Small intestine (tissue), 7 donors: ENCODE results near the gene REN. TPM values are rescaled to one million over a fixed set of nuclear protein-coding genes. Genes with fewer than 3 reads are reported as not detected.

Experiments
- DNase-seq, 2 donors: peaks; one replicate each; pipeline versions ENCODE4 v3.0.0 to v3.0.0-alpha.2; 2013
- FAIRE-seq: peaks from 2 replicates; lab custom pipeline; 2012; peaks lifted over from hg19 to GRCh38; lab: Jason Lieb, UNC
- H3K27ac ChIP-seq, 3 donors: one replicate each; pipeline ENCODE4 v1.5.1; 2013; ENCODE audit warnings: low read length in 2 of 3, mild to moderate bottlenecking in 2 of 3, control low read depth in 1 of 3, inconsistent platforms in 1 of 3, low read depth in 1 of 3, moderate library complexity in 1 of 3
- H3K27me3 ChIP-seq, 3 donors: one replicate each; pipeline ENCODE4 v1.6.1; 2013; ENCODE audit warnings: low read length in 3 of 3, inconsistent platforms in 1 of 3; ENCODE audit not compliant: control insufficient read depth in 3 of 3, insufficient read depth in 3 of 3
- H3K36me3 ChIP-seq, 3 donors: one replicate each; pipeline ENCODE4 v1.6.1; 2013; ENCODE audit warnings: low read length in 3 of 3, inconsistent platforms in 1 of 3, low read depth in 1 of 3, mild to moderate bottlenecking in 1 of 3, moderate library complexity in 1 of 3; ENCODE audit not compliant: control insufficient read depth in 3 of 3, insufficient read depth in 2 of 3
- H3K4me1 ChIP-seq, 3 donors: one replicate each; pipeline ENCODE4 v1.6.1; 2013; ENCODE audit warnings: low read length in 2 of 3, inconsistent platforms in 1 of 3, low read depth in 1 of 3, mild to moderate bottlenecking in 1 of 3, moderate library complexity in 1 of 3; ENCODE audit not compliant: control insufficient read depth in 3 of 3, insufficient read depth in 2 of 3
- H3K4me3 ChIP-seq, 3 donors: one replicate each; pipeline ENCODE4 v1.5.1; 2013; ENCODE audit warnings: low read length in 3 of 3, control low read depth in 1 of 3, inconsistent platforms in 1 of 3, low read depth in 1 of 3, mild to moderate bottlenecking in 1 of 3, moderate library complexity in 1 of 3
- H3K9me3 ChIP-seq, 2 donors: one replicate each; pipeline ENCODE4 v1.6.1; 2013; ENCODE audit warnings: low read depth in 1 of 2, low read length in 1 of 2; ENCODE audit not compliant: control insufficient read depth in 2 of 2, insufficient read depth in 1 of 2
- WGBS, 3 donors: extraction: QIAGEN DNeasy Blood & Tissue Kit; methylation state at CpG; one replicate each; pipeline ENCODE4 v1.1.7; 2013; 5-methylcytosine and 5-hydroxymethylcytosine counted together
- polyA plus RNA-seq, 4 donors: library from polyadenylated mRNA; stranded (reverse) in 3 of 4; unstranded in 1 of 4; fragments of 200-250 nt in 3 of 4; fragments of 120-200 nt in 1 of 4; gene quantifications; one replicate each; pipeline versions ENCODE4 v1.2.1 to v1.2.3, GENCODE V29; 2013
- donor health status: healthy with polysubstance abuse.
- donor health status: control.
- donor health status: control.
- donor health status: Bipolar disorder and iron deficiency.
- donor health status: healthy.

REN gene
- polyA plus RNA-seq, 4 donors: 0.04 to 418 TPM; not detected in 2

- FAIRE-seq (no peak), DNase-seq (no peak)
- Histone ChIP-seq H3K27me3 (no peaks in the 10 kb centered on the region), H3K4me3 (no peak overlapping the region), H3K36me3 (peaks cover 0 to 16% (median 0%) of the 10 kb centered on the region in 3 donors), H3K27ac (peak overlapping the region in 1 of 3 donors; percentile 12), H3K4me1 (peaks cover 1 to 11% (median 8%) of the 10 kb centered on the region in 3 donors), H3K9me3 (no peaks in the 10 kb centered on the region)
- WGBS, 3 donors: 68 to 76% (median 73%) methylated on average over 21 of the region's 21 CpGs
Observed at GRCh38 chr1:204108312-204109141, 57.6 kb downstream of the REN start.

- H3K4me1 ChIP-seq: peaks cover 6 to 17% (median 14%) of the 10 kb centered on the region in 3 donors
- FAIRE-seq (no peak), DNase-seq (no peak)
- H3K27me3 ChIP-seq: no peaks in the 10 kb centered on the region
- no peak overlapping the region for H3K27ac ChIP-seq
- H3K4me3 ChIP-seq: no peak overlapping the region
- peaks cover 0 to 13% (median 0%) of the 10 kb centered on the region in 3 donors for H3K36me3 ChIP-seq
- no peaks in the 10 kb centered on the region for H3K9me3 ChIP-seq
- 88 to 92% (median 92%) methylated on average over 2 of the region's 2 CpGs for WGBS, 3 donors
Observed at GRCh38 chr1:204107892-204108291, 58.2 kb downstream of the REN start.

GRCh38 chr1:204106825-204107224, 59.3 kb downstream of the REN start:
- 93 to 100% (median 96%) methylated on average over 1 of the region's 1 CpG for WGBS, 3 donors
- H3K4me1 ChIP-seq: peaks cover 8 to 28% (median 23%) of the 10 kb centered on the region in 3 donors
- H3K27ac ChIP-seq: no peak overlapping the region
- FAIRE-seq: no peak
- H3K27me3 ChIP-seq: no peaks in the 10 kb centered on the region
- no peak for DNase-seq
- H3K4me3 ChIP-seq: no peak overlapping the region
- no peaks in the 10 kb centered on the region for H3K9me3 ChIP-seq
- peaks cover 0 to 7% (median 0%) of the 10 kb centered on the region in 3 donors for H3K36me3 ChIP-seq

GRCh38 chr1:204105131-204105515, 61.0 kb downstream of the REN start:
- Histone ChIP-seq H3K27ac (peak overlapping the region in 1 of 3 donors; percentile 59), H3K27me3 (no peaks in the 10 kb centered on the region), H3K4me3 (no peak overlapping the region), H3K9me3 (no peaks in the 10 kb centered on the region), H3K4me1 (peaks cover 8 to 36% (median 24%) of the 10 kb centered on the region in 3 donors), H3K36me3 (peaks cover 0 to 4% (median 0%) of the 10 kb centered on the region in 3 donors)
- FAIRE-seq (no peak), DNase-seq (no peak)
- WGBS, 3 donors: 80 to 93% (median 86%) methylated on average over 6 of the region's 6 CpGs

Other genes starting within 250 kb of the REN start
- gene SOX13, start 93.2 kb downstream of the REN start, polyA plus RNA-seq: 10 to 100 TPM; 12.4 to 43.7 (median 18.6) TPM
- 10 to 100 TPM in 1 of 4 donors, 1 to 10 TPM in 2, under 1 TPM in 1; 0.22 to 52.6 (median 3.2) TPM for gene ETNK2, start 14.3 kb downstream of the REN start, polyA plus RNA-seq
- 10 to 100 TPM in 2 of 4 donors, 1 to 10 TPM in 2; 4.0 to 22.7 (median 11.5) TPM for gene KISS1, start 30.2 kb upstream of the REN start, polyA plus RNA-seq
- gene GOLT1A, start 47.7 kb upstream of the REN start, polyA plus RNA-seq: 100 to 1,000 TPM in 3 of 4 donors, 10 to 100 TPM in 1; 42.8 to 136 (median 112) TPM
- 10 to 100 TPM; 27.4 to 58.0 (median 38.3) TPM for gene PLEKHA6, start 193.6 kb upstream of the REN start, polyA plus RNA-seq
- 10 to 100 TPM in 2 of 4 donors, 1 to 10 TPM in 2; 9.4 to 48.1 (median 17.7) TPM for gene PPP1R15B, start 245.5 kb upstream of the REN start, polyA plus RNA-seq